A673 (cell line): ENCODE measurements around the gene PARVA.

Experiments used
- EZH2 ChIP-seq: fragments of 200-600 bp; sonication (generic); IDR thresholded peaks from 2 replicates; pipeline ENCODE4 v1.6.1; 2017; ENCODE audit warnings: borderline replicate concordance, low read depth, mild to moderate bottlenecking, mixed read lengths, antibody characterized with exemption, low read length; ENCODE audit not compliant: poor library complexity, severe bottlenecking
- TF ChIP-seq, protein P1 (sequence below): fragments of 300-800, 200-600 bp; sonication (generic); conservative IDR thresholded peaks from 2 replicates; pipeline ENCODE4 v1.5.1; 2017; ENCODE audit warnings: low read depth, mild to moderate bottlenecking, antibody characterized with exemption, low read length, moderate library complexity, mixed read lengths

DNA sequence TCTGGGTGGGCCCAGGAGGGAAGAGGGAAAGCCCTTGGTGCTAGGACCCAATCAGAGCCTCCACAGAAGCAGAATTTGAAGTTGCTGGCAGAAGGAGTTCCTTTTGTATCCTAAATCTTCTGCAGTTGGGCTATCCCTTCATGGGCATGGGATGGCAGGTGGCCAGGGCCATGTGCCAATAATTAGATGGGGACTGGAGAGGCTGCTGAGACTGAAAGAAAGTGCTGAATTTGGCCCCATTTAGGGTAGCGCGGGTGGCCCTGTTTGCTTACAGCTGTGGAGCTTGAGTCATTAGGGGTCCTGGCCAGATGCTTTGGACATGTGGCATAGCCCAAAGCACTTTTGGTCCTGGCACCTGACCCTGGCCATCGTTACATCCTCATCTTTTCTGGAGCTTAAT lies 27.1 kb downstream of the PARVA start:
- TF ChIP-seq, protein P1, sequence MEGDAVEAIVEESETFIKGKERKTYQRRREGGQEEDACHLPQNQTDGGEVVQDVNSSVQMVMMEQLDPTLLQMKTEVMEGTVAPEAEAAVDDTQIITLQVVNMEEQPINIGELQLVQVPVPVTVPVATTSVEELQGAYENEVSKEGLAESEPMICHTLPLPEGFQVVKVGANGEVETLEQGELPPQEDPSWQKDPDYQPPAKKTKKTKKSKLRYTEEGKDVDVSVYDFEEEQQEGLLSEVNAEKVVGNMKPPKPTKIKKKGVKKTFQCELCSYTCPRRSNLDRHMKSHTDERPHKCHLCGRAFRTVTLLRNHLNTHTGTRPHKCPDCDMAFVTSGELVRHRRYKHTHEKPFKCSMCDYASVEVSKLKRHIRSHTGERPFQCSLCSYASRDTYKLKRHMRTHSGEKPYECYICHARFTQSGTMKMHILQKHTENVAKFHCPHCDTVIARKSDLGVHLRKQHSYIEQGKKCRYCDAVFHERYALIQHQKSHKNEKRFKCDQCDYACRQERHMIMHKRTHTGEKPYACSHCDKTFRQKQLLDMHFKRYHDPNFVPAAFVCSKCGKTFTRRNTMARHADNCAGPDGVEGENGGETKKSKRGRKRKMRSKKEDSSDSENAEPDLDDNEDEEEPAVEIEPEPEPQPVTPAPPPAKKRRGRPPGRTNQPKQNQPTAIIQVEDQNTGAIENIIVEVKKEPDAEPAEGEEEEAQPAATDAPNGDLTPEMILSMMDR, result no peak
- TF ChIP-seq EZH2, result no peak
